Mucosa of descending colon (tissue), 3 donors: ENCODE results near the gene ACO1. TPM values are rescaled to one million over a fixed set of nuclear protein-coding genes. Genes with fewer than 3 reads are reported as not detected.

Experiments
- ATAC-seq: fragments of 200-7000 bp; cut with Tn5 transposase; one replicate; pipeline ENCODE4 v1.9.1; 2020; ENCODE audit warnings: mild to moderate bottlenecking, moderate library complexity
- DNase-seq, 3 donors: peaks; one replicate each; pipeline ENCODE4 v3.0.0-alpha.2; 2020
- H3K36me3 ChIP-seq: fragments of 200-600 bp; one replicate; pipeline ENCODE4 v1.8.0; 2021; ENCODE audit warnings: low read depth, mild to moderate bottlenecking
- H3K4me1 ChIP-seq: fragments of 200-600 bp; one replicate; pipeline ENCODE4 v1.8.0; 2021; ENCODE audit warnings: low read depth, mild to moderate bottlenecking
- H3K4me3 ChIP-seq: fragments of 200-600 bp; one replicate; pipeline ENCODE4 v1.8.0; 2021; ENCODE audit warnings: mild to moderate bottlenecking
- H3K9me3 ChIP-seq: fragments of 200-600 bp; one replicate; pipeline ENCODE4 v1.8.0; 2021; ENCODE audit warnings: mild to moderate bottlenecking
- intact Hi-C, 2 donors: fragments of 100-400 bp; cut with DNase I in 1 of 2; cut with micrococcal nuclease in 1 of 2; formaldehyde crosslinking; loops; one replicate each; pipeline versions ENCODE4 v1.11.0 to v1.11.1; 2022; cut with DNase I, micrococcal nuclease
- total RNA-seq, 3 donors: library from RNA; stranded (reverse); fragmentation: NEBNext Ultra II Directional in 2 of 3; extraction: Animal tissue kit (Norgen Biotek cat#: 25700) in 2 of 3; gene quantifications; one replicate each; pipeline versions ENCODE4 v1.2.1 to v1.2.4, GENCODE V29; 2021 to 2023
- TF ChIP-seq, protein P1 (sequence below): fragments of 200-600 bp; IDR thresholded peaks from one replicate; pipeline ENCODE4 v1.8.0; 2022; ENCODE audit warnings: antibody characterized with exemption, mild to moderate bottlenecking
- donor health status: DM: no; HTN: no; CAD: no; lungs with moderate emphysema.
- donor health status: DM: no; HTN: no; CAD: no.
- donor health status: DM: no; HTN: yes; CAD: no.

The ACO1 gene
- total RNA-seq, 3 donors from 2014 or later, result 30.9 to 50.4 (median 32.6) TPM

DNA sequence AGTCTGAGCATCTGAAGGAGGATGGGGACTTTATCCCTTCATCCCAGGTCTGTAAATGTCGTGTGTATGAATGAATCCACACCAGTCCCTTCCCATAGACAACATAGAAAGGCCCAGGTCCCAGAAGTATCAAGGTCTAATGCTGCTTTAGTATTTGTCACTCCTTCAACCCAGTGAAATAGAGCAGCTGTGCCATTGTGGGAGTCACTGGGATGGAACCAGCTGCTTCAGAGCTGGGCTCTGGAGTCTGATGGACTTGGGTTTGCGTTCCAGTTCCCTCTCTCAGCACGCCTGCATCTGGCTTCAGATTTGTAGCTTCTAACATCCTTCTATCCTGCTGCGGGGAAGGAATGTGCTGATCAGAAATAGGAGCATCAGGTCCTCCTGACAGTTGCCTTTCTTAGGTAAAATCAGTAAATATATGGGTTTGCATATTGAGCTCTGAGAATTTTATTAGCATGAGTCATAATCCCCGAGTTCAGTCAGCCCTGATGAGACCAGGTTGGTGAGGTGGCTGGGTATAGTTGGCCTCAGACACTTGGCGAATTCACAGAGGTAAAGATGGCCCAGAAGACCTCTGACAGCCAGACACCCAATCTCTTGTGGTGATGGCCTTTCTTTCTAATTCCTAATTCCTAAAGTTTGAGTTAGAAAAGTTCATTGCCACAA is 10.1 kb downstream of the ACO1 start:
- Histone ChIP-seq H3K36me3 (no peaks in the 10 kb centered on the region), H3K9me3 (no peaks in the 10 kb centered on the region), H3K4me1 (no peaks in the 10 kb centered on the region), H3K4me3 (no peak overlapping the region)
- ATAC-seq, result no peak
- intact Hi-C loops, result no loop called here
- no peak for DNase-seq
- TF ChIP-seq, protein P1, sequence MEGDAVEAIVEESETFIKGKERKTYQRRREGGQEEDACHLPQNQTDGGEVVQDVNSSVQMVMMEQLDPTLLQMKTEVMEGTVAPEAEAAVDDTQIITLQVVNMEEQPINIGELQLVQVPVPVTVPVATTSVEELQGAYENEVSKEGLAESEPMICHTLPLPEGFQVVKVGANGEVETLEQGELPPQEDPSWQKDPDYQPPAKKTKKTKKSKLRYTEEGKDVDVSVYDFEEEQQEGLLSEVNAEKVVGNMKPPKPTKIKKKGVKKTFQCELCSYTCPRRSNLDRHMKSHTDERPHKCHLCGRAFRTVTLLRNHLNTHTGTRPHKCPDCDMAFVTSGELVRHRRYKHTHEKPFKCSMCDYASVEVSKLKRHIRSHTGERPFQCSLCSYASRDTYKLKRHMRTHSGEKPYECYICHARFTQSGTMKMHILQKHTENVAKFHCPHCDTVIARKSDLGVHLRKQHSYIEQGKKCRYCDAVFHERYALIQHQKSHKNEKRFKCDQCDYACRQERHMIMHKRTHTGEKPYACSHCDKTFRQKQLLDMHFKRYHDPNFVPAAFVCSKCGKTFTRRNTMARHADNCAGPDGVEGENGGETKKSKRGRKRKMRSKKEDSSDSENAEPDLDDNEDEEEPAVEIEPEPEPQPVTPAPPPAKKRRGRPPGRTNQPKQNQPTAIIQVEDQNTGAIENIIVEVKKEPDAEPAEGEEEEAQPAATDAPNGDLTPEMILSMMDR, result no peak

DNA sequence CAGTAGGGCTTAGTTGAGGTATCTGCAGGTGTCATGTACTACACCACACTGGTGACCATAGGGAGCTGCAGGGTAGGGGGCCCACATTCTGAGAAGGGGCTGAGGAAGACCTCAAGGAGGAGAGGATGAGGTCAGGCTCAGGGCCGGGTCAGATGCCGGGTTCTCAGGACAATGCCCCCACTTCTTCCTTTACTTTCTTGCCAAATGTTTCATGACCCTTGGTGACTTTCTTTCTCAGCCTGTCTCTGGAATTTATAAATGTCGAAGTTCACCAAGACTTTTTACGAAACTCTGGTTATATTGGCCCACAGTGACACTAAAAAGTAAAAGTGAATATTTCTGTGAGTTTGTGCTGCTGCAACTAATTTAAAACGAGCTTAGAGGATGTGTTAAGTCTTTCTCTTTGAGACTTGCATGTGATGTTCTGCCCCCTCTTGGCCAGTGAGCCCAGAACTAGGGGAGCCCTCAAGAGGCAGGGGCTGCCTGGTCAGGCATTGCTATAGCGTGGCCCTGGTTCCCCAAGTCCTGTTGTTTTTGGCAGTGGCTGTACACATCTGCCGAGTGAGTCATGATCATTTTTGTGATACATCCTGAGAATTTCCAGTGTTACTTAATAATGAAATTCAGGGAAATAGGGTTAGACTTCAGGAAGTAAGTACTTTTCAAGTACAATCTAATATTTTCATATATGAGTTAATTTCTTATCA is 11.2 kb downstream of the ACO1 start:
- intact Hi-C loops, result no loop called here
- TF ChIP-seq, protein P1, result no peak
- DNase-seq, result no peak

DNA sequence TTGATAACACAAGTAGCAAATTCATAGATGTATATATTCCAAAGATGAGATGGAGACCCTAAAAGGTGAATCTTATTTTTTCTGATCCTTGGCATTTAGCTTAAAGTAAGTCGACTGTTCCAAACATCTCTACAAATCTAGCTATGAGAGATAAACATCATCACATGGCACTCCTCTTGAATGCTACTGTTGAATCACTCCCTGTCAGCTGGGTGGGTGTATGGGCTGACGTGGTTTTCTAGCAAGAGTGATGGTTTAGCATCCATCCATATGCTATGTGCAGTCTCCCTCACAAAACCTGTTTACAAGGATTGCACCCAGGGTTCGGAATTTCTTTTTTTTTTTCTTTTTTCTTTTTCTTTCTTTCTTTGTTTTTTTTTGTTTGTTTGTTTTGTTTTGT is 13.8 kb downstream of the ACO1 start:
- no peaks in the 10 kb centered on the region for H3K9me3 ChIP-seq
- no peaks in the 10 kb centered on the region for H3K36me3 ChIP-seq
- TF ChIP-seq, protein P1, result no peak
- intact Hi-C loops, result no loop called here
- H3K4me3 ChIP-seq, result no peak overlapping the region
- DNase-seq, result no peak
- no peak for ATAC-seq
- H3K4me1 ChIP-seq, result no peaks in the 10 kb centered on the region

More for the DNA sequence above, 11.2 kb downstream of the ACO1 start:
- ATAC-seq, result peak; percentile 43
- no peaks in the 10 kb centered on the region for H3K36me3 ChIP-seq
- no peak overlapping the region for H3K4me3 ChIP-seq
- H3K9me3 ChIP-seq, result no peaks in the 10 kb centered on the region
- H3K4me1 ChIP-seq, result no peaks in the 10 kb centered on the region

DNA sequence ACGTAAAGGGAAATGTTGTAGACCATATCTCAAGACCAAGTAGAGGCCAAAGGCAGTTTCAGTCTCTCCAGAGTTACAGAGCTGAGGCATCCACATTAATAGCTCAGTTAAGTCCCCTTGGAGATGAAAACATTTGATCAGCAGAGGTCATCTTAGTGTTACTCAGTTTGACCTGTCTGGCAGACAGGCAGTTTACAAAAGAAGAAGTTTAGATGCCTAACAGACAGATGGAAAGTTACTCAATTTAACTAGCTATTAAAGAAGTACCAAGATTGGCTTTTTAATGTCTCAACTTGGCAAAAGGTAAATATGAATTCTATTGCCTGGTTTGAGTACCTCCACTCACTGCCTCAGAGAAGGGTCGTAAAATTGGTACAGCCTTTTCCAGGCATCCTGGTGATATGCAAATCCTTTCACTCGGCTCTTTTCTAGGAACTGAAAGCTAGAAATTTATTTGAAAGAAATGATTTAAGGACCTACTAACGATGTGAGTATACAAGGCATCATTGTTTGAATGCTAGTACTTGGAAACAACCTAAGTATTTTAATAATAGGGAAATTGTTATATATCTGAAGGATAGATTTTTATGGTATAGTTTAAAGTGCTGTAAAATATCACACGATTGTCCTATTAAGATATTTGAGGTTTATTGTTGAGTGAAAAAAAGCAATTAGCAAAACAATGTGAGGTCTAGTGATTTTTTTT is 14.8 kb downstream of the ACO1 start:
- H3K4me1 ChIP-seq, result no peaks in the 10 kb centered on the region
- no peaks in the 10 kb centered on the region for H3K36me3 ChIP-seq
- no peak for ATAC-seq
- intact Hi-C loops, result no loop called here
- no peaks in the 10 kb centered on the region for H3K9me3 ChIP-seq
- TF ChIP-seq, protein P1, result no peak
- no peak for DNase-seq
- no peak overlapping the region for H3K4me3 ChIP-seq

DNA sequence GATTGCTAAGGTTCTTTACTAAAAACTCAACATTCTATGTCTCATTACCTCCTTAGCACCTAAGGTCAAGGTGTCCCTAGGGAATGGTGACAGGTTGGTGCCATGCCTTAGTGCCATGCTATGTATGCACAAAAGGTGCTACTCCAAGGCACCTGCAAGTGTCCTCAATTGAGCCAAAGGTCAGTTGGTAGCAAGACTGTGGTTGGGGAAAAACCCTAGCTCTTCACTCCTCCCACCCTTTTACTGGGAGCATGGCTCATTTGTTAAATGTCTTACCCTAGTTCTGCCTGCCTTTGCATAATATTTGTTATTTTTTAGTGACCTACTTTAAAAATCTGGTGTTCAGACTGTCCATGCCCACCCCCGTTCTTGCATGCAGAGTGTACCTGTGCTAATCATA is 17.0 kb downstream of the ACO1 start:
- TF ChIP-seq, protein P1, result no peak
- intact Hi-C loops, result no loop called here
- H3K4me1 ChIP-seq, result no peaks in the 10 kb centered on the region
- H3K9me3 ChIP-seq, result no peaks in the 10 kb centered on the region
- ATAC-seq (no peak), DNase-seq (no peak)
- no peak overlapping the region for H3K4me3 ChIP-seq
- no peaks in the 10 kb centered on the region for H3K36me3 ChIP-seq
